HepG2 (cell line): ENCODE measurements around the gene CCDC106. TPM values are rescaled to one million over a fixed set of nuclear protein-coding genes. Genes with fewer than 3 reads are reported as not detected.

Source experiments
- ATAC-seq: fragments of 200-7000 bp; cut with Tn5 transposase; 3 replicates; pipeline ENCODE4 v1.9.1; 2020; ENCODE audit warnings: mild to moderate bottlenecking, moderate library complexity
- BruUV-seq: library from RNA; stranded (reverse); fragments of 400-500 nt; replicated peaks from 2 replicates; lab custom pipeline; 2021; lab: Mats Ljungman, UMichigan
- CTCF ChIA-PET: fragments of 300-600 bp; formaldehyde crosslinking; extraction: SDS; loops from one replicate; lab custom pipeline; 2021; ENCODE audit warnings: low total read pairs, inconsistent platforms, low intra/inter-chr PET ratio; lab: Yijun Ruan, JAX
- POLR2A ChIA-PET: fragments of 350-600 bp; sonication (Branson Sonifier 250); formaldehyde crosslinking; loops from one replicate; lab custom pipeline; 2020; ENCODE audit warnings: antibody characterized with exemption, inconsistent platforms; lab: Yijun Ruan, JAX
- DNase-seq: peaks from one replicate; pipeline ENCODE4 v3.0.0-alpha.2; 2015; ENCODE audit warnings: low spot score
- FAIRE-seq: peaks from 3 replicates; lab custom pipeline; 2011; peaks lifted over from hg19 to GRCh38; lab: Jason Lieb, UNC
- H2AFZ ChIP-seq: one replicate; pipeline ENCODE4 v1.6.1; 2011; ENCODE audit warnings: low read length, inconsistent platforms
- H3K27ac ChIP-seq: fragments of 300-600 bp; 3 replicates; pipeline ENCODE4 v1.8.0; 2011; ENCODE audit warnings: mixed run types, mild to moderate bottlenecking, mixed read lengths, low read length, inconsistent platforms; ENCODE audit not compliant: insufficient read depth; ENCODE audit errors: extremely low read length
- H3K27me3 ChIP-seq, 2 experiments: fragments of 200-600 bp in 1 of 2; 2 replicates in 1 of 2; 3 replicates in 1 of 2; pipeline versions ENCODE4 v1.6.0 to v1.8.0; 2011; ENCODE audit warnings: low read length in 2 of 2, mild to moderate bottlenecking in 2 of 2, moderate library complexity in 2 of 2, inconsistent platforms in 1 of 2; ENCODE audit not compliant: insufficient read depth in 2 of 2, control insufficient read depth in 1 of 2
- H3K36me3 ChIP-seq, 2 experiments: fragments of 200-600 bp in 1 of 2; replicated peaks in 1 of 2; 2 replicates in 1 of 2; 3 replicates in 1 of 2; pipeline versions ENCODE4 v1.5.1 to v1.8.0; 2011; ENCODE audit warnings: low read length in 2 of 2, inconsistent platforms in 1 of 2; ENCODE audit not compliant: insufficient read depth in 2 of 2, control insufficient read depth in 1 of 2
- H3K4me1 ChIP-seq: 2 replicates; pipeline ENCODE4 v1.5.1; 2012; ENCODE audit warnings: low read length, inconsistent platforms; ENCODE audit not compliant: insufficient read depth
- H3K4me2 ChIP-seq: 2 replicates; pipeline ENCODE4 v1.6.0; 2011; ENCODE audit warnings: low read depth, low read length, inconsistent platforms
- H3K4me3 ChIP-seq, 3 experiments: fragments of 200-600 bp in 1 of 3; sonication (generic), shearing (Covaris generic) in 1 of 3; replicated peaks in 1 of 3; 2 replicates each; pipeline ENCODE4 v1.5.1; 2011 to 2016; ENCODE audit warnings: low read length in 3 of 3, inconsistent platforms in 2 of 3, low read depth in 2 of 3, mild to moderate bottlenecking in 2 of 3, control low read depth in 1 of 3, mixed read lengths in 1 of 3; ENCODE audit not compliant: insufficient read depth in 1 of 3
- H3K79me2 ChIP-seq: one replicate; pipeline ENCODE4 v1.6.1; 2011; ENCODE audit warnings: low read length, inconsistent platforms; ENCODE audit not compliant: insufficient read depth
- H3K9ac ChIP-seq: 2 replicates; pipeline ENCODE4 v1.6.0; 2011; ENCODE audit warnings: mild to moderate bottlenecking, low read depth, low read length, inconsistent platforms; ENCODE audit not compliant: insufficient read depth
- H3K9me3 ChIP-seq: 2 replicates; pipeline ENCODE4 v1.5.1; 2012; ENCODE audit warnings: mild to moderate bottlenecking, low read length
- H4K20me1 ChIP-seq: 2 replicates; pipeline ENCODE4 v1.6.0; 2011; ENCODE audit warnings: inconsistent platforms, mild to moderate bottlenecking, low read length, moderate library complexity; ENCODE audit not compliant: insufficient read depth
- FOXP1 ChIP-seq, 2 experiments: fragments of 450-650 bp in 1 of 2; IDR thresholded peaks; 2 replicates each; pipeline ENCODE4 v1.6.1; 2017 to 2018; ENCODE audit warnings: antibody characterized with exemption in 1 of 2
- GATA4 ChIP-seq: sonication (generic); IDR thresholded peaks from 2 replicates; pipeline ENCODE4 v1.6.1; 2016; ENCODE audit warnings: antibody characterized with exemption, low read depth, borderline replicate concordance
- KDM5A ChIP-seq: fragments of 200-600 bp; sonication (generic); IDR thresholded peaks from 2 replicates; pipeline ENCODE4 v1.7.0; 2018; ENCODE audit warnings: antibody characterized with exemption, mild to moderate bottlenecking, low read length, borderline replicate concordance
- KDM6A ChIP-seq: IDR thresholded peaks from 2 replicates; pipeline ENCODE4 v1.6.1; 2016; ENCODE audit warnings: low read depth
- NR2F6 ChIP-seq, 2 experiments: IDR thresholded peaks; 2 replicates each; pipeline ENCODE4 v1.6.1; 2016; ENCODE audit warnings: antibody characterized with exemption in 1 of 2, mild to moderate bottlenecking in 1 of 2
- PHF21A ChIP-seq: sonication (generic); formaldehyde crosslinking; IDR thresholded peaks from 2 replicates; pipeline ENCODE4 v1.5.0; 2020; ENCODE audit warnings: mild to moderate bottlenecking, missing genetic modification reagents
- SAP130 ChIP-seq: IDR thresholded peaks from 2 replicates; pipeline ENCODE4 v1.6.1; 2016; ENCODE audit warnings: low read depth
- SMARCC2 ChIP-seq: fragments of 450-650 bp; IDR thresholded peaks from 2 replicates; pipeline ENCODE4 v1.6.1; 2017; ENCODE audit warnings: antibody characterized with exemption, mild to moderate bottlenecking
- ZNF232 ChIP-seq: sonication (generic); formaldehyde crosslinking; IDR thresholded peaks from 2 replicates; pipeline ENCODE4 v1.4.0; 2020; ENCODE audit warnings: missing genetic modification reagents, borderline replicate concordance
- ZNF432 ChIP-seq: sonication (generic); formaldehyde crosslinking; IDR thresholded peaks from 2 replicates; pipeline ENCODE4 v1.5.0; 2020; ENCODE audit warnings: missing genetic modification reagents, mild to moderate bottlenecking, borderline replicate concordance
- ZNF460 ChIP-seq: sonication (generic); formaldehyde crosslinking; IDR thresholded peaks from 2 replicates; pipeline ENCODE4 v1.5.1; 2020; ENCODE audit warnings: missing genetic modification reagents, mild to moderate bottlenecking, borderline replicate concordance
- WGBS: methylation state at CpG from one replicate; pipeline ENCODE4 v1.1.6; 2017; ENCODE audit warnings: low lambda C conversion rate; 5-methylcytosine and 5-hydroxymethylcytosine counted together
- in situ Hi-C: cut with HindIII; loops from 2 replicates; pipeline ENCODE4 v1.10.0; 2017; ENCODE audit warnings: low pct_unique_long_range_greater_than_20kb; ENCODE audit not compliant: extremely low pct_ligation_motif_present
- intact Hi-C: fragments of 100-400 bp; cut with micrococcal nuclease; formaldehyde crosslinking; loops from one replicate; pipeline ENCODE4 v1.10.0; 2022; ENCODE audit not compliant: unreplicated experiment
- polyA plus RNA-seq, 8 experiments: library from polyadenylated mRNA; depleted of rRNA in 3 of 8; stranded (reverse) in 7 of 8; unstranded in 1 of 8; fragments of >200 nt; fragmentation: Illumina TruSeq in 4 of 8; extraction: Trizol in 4 of 8; gene quantifications; 2 replicates each; pipeline versions ENCODE4 v1.2.1 to v1.2.3, GENCODE V29; 2011 to 2016; ENCODE audit warnings: low read depth in 4 of 8, missing spikeins in 1 of 8, mixed read lengths in 1 of 8; ENCODE audit not compliant: insufficient read depth in 1 of 8
- total RNA-seq, 5 experiments: library from RNA; depleted of rRNA; stranded (reverse); fragments of >200 nt; fragmentation: Illumina TruSeq; extraction: Trizol; gene quantifications; 2 replicates each; pipeline ENCODE4 v1.2.3, GENCODE V29; 2016; ENCODE audit warnings: low read depth in 1 of 5
- TF ChIP-seq, protein P1 (sequence below), 2 experiments: fragments of 450-650 bp in 1 of 2; sonication (generic) in 1 of 2; formaldehyde crosslinking in 1 of 2; IDR thresholded peaks; 2 replicates each; pipeline versions ENCODE4 v1.6.1 to v1.8.0; 2016 to 2022; ENCODE audit warnings: antibody characterized with exemption in 1 of 2, mild to moderate bottlenecking in 1 of 2, missing genetic modification reagents in 1 of 2

Gene CCDC106
- total and polyA plus RNA-seq, 2 of the 13 experiments (the other 11 are each of a cell fraction or from before 2014, with no cell fraction given): 4.7 to 8.8 TPM

DNA sequence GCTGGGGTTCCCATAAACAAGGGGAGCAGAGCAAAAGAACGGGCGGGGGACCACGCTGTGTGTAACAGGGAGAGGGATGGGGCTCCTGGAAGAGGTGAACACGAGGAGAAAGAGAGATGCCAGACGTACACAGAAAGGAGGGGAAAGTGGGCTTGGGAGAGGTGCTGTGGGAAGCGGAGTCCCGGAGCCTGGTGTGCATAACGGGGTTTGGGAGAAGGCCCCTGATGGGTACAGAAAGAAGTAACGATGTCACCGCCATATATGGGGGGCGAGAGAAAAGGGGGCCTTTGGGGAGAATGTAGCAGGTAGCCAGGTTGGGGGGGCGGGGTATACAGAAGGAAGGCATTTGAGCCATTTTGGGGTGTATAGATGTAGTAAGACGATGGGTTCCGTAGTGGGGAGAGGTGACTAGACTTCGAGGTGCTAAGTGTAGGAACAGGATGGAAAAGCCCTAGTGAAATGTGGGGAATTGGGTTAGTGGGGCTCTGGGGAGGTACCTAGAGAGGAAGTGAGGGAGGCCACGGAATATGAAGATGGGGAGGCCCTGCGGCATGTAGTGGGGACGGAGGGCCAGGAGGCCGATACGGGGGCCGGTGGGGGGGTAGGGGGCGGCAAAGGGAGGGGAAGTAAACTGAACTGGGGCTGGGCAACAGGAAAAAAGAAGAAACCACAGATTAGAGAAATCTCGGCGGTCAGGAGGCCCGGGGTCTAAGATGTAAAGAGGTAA lies 6.4 kb upstream of the CCDC106 start:
- peak overlapping the region; percentile 92 to 96 (median 92) for H3K4me3 ChIP-seq
- intact Hi-C loops: no loop called here
- H4K20me1 ChIP-seq: no peaks in the 10 kb centered on the region
- no peak overlapping the region for H2AFZ ChIP-seq
- peak overlapping the region; percentile 84 for H3K9ac ChIP-seq
- H3K27ac ChIP-seq: peak overlapping the region; percentile 79
- H3K9me3 ChIP-seq: no peaks in the 10 kb centered on the region
- WGBS: under 1% methylated on average over 25 of the region's 25 CpGs
- BruUV-seq: no TSS peak
- DNase-seq (no peak), ATAC-seq (peak; percentile 7), FAIRE-seq (no peak)
- H3K36me3 ChIP-seq: peaks cover 0 to 10% of the 10 kb centered on the region in 2 experiments; a peak in 2 of 5 replicates
- H3K79me2 ChIP-seq: peaks cover 41% of the 10 kb centered on the region
- ChIA-PET POLR2A (interaction anchor here (0.6 to 1.9 kb wide), 7 partner anchors 8 to 165 kb away, joined by 3 to 19 read pairs (median 8); partner anchors contain the start of genes FIZ1, U2AF2, ZNF628 and ZNF784), CTCF (no interaction called here)
- H3K27me3 ChIP-seq: no peaks in the 10 kb centered on the region; a peak in 1 of 5 replicates
- peaks cover 55% of the 10 kb centered on the region for H3K4me1 ChIP-seq
- in situ Hi-C loops: no loop called here
- H3K4me2 ChIP-seq: peak overlapping the region; percentile 96
- TF ChIP-seq, protein P1, sequence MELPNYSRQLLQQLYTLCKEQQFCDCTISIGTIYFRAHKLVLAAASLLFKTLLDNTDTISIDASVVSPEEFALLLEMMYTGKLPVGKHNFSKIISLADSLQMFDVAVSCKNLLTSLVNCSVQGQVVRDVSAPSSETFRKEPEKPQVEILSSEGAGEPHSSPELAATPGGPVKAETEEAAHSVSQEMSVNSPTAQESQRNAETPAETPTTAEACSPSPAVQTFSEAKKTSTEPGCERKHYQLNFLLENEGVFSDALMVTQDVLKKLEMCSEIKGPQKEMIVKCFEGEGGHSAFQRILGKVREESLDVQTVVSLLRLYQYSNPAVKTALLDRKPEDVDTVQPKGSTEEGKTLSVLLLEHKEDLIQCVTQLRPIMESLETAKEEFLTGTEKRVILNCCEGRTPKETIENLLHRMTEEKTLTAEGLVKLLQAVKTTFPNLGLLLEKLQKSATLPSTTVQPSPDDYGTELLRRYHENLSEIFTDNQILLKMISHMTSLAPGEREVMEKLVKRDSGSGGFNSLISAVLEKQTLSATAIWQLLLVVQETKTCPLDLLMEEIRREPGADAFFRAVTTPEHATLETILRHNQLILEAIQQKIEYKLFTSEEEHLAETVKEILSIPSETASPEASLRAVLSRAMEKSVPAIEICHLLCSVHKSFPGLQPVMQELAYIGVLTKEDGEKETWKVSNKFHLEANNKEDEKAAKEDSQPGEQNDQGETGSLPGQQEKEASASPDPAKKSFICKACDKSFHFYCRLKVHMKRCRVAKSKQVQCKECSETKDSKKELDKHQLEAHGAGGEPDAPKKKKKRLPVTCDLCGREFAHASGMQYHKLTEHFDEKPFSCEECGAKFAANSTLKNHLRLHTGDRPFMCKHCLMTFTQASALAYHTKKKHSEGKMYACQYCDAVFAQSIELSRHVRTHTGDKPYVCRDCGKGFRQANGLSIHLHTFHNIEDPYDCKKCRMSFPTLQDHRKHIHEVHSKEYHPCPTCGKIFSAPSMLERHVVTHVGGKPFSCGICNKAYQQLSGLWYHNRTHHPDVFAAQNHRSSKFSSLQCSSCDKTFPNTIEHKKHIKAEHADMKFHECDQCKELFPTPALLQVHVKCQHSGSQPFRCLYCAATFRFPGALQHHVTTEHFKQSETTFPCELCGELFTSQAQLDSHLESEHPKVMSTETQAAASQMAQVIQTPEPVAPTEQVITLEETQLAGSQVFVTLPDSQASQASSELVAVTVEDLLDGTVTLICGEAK (IDR thresholded peaks at IDR 0.05): no peak
- TF ChIP-seq, protein P1 (CRISPR knock-in tag; IDR thresholded peaks at IDR 0.05): 0 out of 2 replicates have a peak, but pooled peaks have one; percentile 29
- TF ChIP-seq GATA4 (no peak), ZNF460 (CRISPR knock-in tag) (no peak), KDM5A (peak; percentile 27; the same call in 1 of the 2 replicates), FOXP1 (IDR thresholded peaks at IDR 0.05) (no peak), FOXP1 (CRISPR knock-in tag; IDR thresholded peaks at IDR 0.05) (no peak), SMARCC2 (no peak), PHF21A (no peak), SAP130 (CRISPR knock-in tag) (peak; percentile 0; the same call in 1 of the 2 replicates), KDM6A (no peak), ZNF232 (CRISPR knock-in tag) (no peak), ZNF432 (CRISPR knock-in tag) (no peak), NR2F6 (IDR thresholded peaks at IDR 0.05) (no peak), NR2F6 (CRISPR knock-in tag; IDR thresholded peaks at IDR 0.05) (no peak)
